Measurements from ENCODE around the gene ROR1. TPM values are rescaled to one million over a fixed set of nuclear protein-coding genes. Genes with fewer than 3 reads are reported as not detected.

Gene ROR1
- total and polyA plus RNA-seq, 9 donors: 3.0 to 26.1 (median 15.0) TPM

DNA sequence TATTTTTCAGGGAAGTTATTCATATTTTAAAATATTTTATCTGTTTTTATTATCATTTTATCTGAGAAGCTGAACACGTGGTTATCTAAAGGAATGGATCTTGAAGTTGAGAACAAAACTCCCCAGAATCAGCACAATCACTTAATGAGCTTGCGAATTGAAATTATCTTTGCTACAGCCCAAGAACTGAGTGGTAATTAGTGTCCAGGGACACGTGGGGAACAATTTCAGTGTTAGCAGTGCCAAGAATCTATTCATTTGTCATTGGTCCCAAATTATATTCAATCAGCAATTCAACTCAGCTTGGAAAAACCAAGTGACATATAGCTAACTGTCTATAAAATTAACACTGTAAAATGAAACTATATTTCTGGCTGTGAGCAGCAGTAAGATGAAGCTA is 232.0 kb downstream of the ROR1 start:
- no peak overlapping the region for H3K4me3 ChIP-seq

DNA sequence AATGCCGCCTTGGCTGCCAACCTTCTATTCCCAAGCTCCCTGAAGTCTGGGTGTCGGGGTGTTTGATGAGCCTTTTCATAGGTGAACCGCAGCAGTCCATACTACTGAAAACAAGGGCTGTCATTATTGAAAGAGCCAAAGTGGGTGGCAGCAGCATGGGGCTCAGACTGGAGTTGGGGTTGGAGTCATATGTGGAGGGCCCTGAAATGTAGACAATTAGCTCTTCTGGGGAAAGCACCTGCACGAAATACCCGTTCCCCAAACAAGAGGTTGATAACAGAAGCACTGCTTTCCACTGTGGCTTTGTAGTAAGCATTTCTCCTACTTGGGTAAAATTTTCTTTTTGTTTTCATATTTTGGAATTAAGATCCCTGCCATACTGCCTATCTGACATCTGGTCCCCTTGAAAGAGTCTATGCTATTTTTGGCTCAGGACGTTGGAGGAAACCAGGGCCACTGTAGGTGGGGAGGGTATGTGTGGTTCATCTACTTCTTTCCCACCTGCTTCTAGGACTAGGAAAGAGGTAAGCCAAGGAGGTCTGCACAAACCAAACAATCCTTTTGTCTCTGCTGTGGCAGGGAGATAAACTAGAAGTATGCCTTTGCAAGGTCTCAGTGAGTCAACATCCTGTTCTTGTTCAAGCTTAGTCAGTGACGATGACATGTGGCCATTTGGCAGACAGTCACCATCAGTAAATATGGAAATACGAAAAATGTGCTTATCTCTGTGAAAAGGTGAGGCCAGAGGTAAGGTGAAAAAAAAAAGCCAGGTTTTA is 232.6 kb downstream of the ROR1 start:
- H3K4me1 ChIP-seq (ENCODE audit: insufficient read depth): no peaks in the 10 kb centered on the region
- DNase-seq: no peak
- 54 to 62% (median 60%) methylated on average over 8 of the region's 8 CpGs for WGBS, 3 donors
- no peaks in the 10 kb centered on the region for H3K9me3 ChIP-seq
- no peak for TF ChIP-seq POLR2A (IDR thresholded peaks at IDR 0.05)
- TF ChIP-seq EP300 (IDR thresholded peaks at IDR 0.05): no peak
- TF ChIP-seq, protein P1, sequence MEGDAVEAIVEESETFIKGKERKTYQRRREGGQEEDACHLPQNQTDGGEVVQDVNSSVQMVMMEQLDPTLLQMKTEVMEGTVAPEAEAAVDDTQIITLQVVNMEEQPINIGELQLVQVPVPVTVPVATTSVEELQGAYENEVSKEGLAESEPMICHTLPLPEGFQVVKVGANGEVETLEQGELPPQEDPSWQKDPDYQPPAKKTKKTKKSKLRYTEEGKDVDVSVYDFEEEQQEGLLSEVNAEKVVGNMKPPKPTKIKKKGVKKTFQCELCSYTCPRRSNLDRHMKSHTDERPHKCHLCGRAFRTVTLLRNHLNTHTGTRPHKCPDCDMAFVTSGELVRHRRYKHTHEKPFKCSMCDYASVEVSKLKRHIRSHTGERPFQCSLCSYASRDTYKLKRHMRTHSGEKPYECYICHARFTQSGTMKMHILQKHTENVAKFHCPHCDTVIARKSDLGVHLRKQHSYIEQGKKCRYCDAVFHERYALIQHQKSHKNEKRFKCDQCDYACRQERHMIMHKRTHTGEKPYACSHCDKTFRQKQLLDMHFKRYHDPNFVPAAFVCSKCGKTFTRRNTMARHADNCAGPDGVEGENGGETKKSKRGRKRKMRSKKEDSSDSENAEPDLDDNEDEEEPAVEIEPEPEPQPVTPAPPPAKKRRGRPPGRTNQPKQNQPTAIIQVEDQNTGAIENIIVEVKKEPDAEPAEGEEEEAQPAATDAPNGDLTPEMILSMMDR (IDR thresholded peaks at IDR 0.05): no peak
- no peak overlapping the region for H3K27ac ChIP-seq
- intact Hi-C loops (cut with DNase I): no loop called here
- no peaks in the 10 kb centered on the region for H3K36me3 ChIP-seq
- no peak overlapping the region for H3K4me3 ChIP-seq
- H3K27me3 ChIP-seq: no peaks in the 10 kb centered on the region

More for the DNA sequence above, 232.0 kb downstream of the ROR1 start:
- Histone ChIP-seq H3K9me3 (no peaks in the 10 kb centered on the region), H3K27me3 (no peaks in the 10 kb centered on the region), H3K27ac (no peak overlapping the region), H3K36me3 (no peaks in the 10 kb centered on the region), H3K4me1 (ENCODE audit: insufficient read depth) (no peaks in the 10 kb centered on the region)
- no peak for DNase-seq
- 30 to 41% (median 41%) methylated on average over 3 of the region's 3 CpGs for WGBS, 3 donors
- TF ChIP-seq, protein P1 (IDR thresholded peaks at IDR 0.05): no peak
- TF ChIP-seq EP300 (IDR thresholded peaks at IDR 0.05): no peak
- TF ChIP-seq POLR2A (IDR thresholded peaks at IDR 0.05): no peak
- intact Hi-C loops (cut with DNase I): no loop called here

DNA sequence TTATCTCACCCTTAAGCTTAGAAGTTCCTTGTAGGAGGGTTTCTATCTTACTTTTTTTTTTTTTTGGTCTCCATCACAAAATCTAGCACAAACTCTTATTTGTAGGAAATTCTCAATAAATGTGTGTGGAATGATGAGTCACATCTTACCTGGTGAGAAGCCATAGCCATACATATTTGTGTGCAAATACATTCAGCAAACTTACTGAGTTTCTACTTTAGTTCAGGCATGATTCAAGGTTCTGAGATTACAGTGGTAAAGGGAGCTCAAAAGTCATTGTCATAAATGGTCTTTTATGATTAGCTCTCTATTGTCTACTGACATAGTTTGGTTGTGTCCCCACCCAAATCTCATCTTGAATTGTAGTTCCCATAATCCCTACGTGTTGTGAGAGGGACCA is 236.5 kb downstream of the ROR1 start:
- intact Hi-C loops (cut with DNase I): no loop called here

DNA sequence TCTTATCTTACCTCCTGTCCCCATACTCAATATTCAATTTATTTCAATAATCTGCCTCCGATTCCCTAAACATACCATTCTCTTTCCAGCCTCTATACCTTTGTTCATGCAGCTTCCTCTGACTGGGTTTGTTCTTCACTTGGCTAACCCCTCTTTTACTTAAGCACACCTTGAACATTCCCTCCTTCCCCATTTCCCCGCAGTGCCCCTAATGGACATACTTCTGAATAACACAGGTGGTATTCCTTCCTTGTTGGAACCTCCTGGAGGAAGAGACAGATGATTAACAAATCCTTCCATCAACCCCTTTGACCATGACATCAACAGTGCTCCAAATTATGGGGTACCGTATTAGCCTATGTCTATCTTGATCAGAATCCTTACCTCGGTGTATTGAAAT is 239.6 kb downstream of the ROR1 start:
- no peak for DNase-seq
- Histone ChIP-seq H3K27me3 (no peaks in the 10 kb centered on the region), H3K9me3 (no peaks in the 10 kb centered on the region), H3K27ac (no peak overlapping the region), H3K4me1 (ENCODE audit: insufficient read depth) (no peaks in the 10 kb centered on the region), H3K4me3 (no peak overlapping the region), H3K36me3 (no peaks in the 10 kb centered on the region)
- intact Hi-C loops (cut with DNase I): no loop called here
- TF ChIP-seq POLR2A (IDR thresholded peaks at IDR 0.05) (no peak), EP300 (IDR thresholded peaks at IDR 0.05) (no peak)
- TF ChIP-seq, protein P1 (IDR thresholded peaks at IDR 0.05): no peak
- 72 to 100% (median 73%) methylated on average over 4 of the region's 4 CpGs for WGBS, 3 donors

More for the DNA sequence above, 236.5 kb downstream of the ROR1 start:
- H3K27me3 ChIP-seq: no peaks in the 10 kb centered on the region
- H3K36me3 ChIP-seq: no peaks in the 10 kb centered on the region
- WGBS, 3 donors: 89 to 93% (median 93%) methylated on average over 1 of the region's 1 CpG
- no peak overlapping the region for H3K27ac ChIP-seq
- DNase-seq: no peak
- H3K9me3 ChIP-seq: no peaks in the 10 kb centered on the region
- no peak overlapping the region for H3K4me3 ChIP-seq
- no peaks in the 10 kb centered on the region for H3K4me1 ChIP-seq (ENCODE audit: insufficient read depth)
- TF ChIP-seq POLR2A (IDR thresholded peaks at IDR 0.05): no peak
- no peak for TF ChIP-seq EP300 (IDR thresholded peaks at IDR 0.05)
- TF ChIP-seq, protein P1 (IDR thresholded peaks at IDR 0.05): no peak
